Activated CD4-positive, alpha-beta T cell treated with anti-CD3 and anti-CD28 coated beads for 1 hour (primary cell): ENCODE results near the gene OR4D9.
A peak's percentile ranks its signal among the peaks of the same experiment; 100 is the strongest.

Experiments
- DNase-seq: peaks from one replicate; pipeline ENCODE4 v3.0.0-alpha.2; 2020

Gene OR4D9

GRCh38 chr11:59550842-59551658 is 39.7 kb downstream of the OR4D9 start:
- peak; percentile 69 for DNase-seq

DNA sequence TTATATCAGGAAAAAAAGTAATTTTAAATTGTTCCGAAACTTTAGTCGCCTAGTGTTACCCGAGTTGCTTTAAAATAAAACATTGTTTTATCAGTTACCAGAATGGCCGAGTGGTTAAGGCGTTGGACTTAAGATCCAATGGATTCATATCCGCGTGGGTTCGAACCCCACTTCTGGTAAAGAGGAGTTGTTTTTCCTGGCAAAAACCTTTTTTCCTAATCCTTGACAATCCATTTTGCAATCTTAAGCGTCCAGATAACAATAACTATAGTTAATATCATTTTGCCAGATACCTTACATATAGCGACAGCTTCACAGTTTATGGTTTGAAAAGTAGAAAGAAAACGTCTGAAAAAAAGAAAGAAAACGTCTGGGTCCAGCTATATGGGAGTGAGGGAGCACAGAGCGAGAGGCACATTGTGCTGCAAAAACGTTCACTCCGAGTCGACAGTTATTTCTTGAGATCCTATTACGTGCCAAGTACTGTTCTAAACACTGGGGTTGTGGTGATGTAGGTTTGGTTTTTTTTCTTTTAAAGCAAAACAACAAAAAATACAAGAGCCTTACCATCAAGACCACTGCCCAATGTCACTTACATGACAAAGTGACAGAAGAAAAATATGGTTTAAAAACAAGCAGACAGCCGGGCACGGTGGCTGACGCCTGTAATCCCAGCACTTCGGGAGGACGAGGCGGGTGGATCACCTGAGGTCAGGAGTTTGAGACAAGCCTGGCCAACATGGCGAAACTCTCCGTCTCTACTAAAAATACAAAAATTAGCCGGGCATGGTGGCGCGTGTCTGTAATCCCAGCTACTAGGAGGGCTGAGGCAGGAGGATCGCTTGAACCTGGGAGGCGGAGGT is 40.6 kb downstream of the OR4D9 start:
- no peak for DNase-seq

DNA sequence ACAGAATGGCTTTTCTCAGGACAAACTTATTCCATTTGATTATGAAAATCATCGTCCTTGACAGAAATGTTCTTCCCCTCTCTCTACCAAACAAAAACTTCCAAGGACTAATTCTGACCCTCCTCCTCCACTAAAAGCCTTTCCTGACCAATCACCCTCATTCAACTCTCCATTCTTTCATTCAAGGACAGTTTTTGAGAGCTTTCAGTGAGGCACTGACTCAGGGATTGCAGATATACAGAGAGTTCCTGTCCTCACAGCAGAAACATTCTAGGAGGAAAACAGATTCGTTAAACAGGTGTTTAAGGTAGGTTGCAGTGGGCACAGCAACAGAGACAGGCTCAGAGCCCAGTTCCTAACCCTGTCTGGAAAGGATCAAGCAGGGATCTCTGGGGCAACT is 41.5 kb downstream of the OR4D9 start:
- no peak for DNase-seq

DNA sequence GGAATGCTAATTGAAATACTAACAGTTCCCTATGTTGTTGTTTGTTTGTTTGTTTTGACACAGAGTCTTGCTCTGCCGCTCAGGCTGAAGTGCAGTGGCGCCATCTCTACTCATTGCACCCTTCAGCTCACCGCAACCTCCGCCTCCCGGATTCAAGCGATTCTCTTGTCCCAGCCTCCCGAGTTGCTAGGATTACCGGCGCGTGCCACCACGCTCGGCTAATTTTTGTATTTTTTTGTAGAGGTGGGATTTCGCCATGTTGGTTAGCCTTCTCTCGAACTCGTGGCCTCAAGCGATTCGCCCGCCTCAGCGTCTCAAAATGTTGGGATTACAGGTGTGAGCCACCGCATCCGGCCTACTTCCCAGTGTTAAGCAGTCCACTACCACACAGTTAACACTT is 42.0 kb downstream of the OR4D9 start:
- DNase-seq, result no peak

GRCh38 chr11:59555601-59556114 is 44.3 kb downstream of the OR4D9 start:
- no peak for DNase-seq

- peak; percentile 41 for DNase-seq
Measured at GRCh38 chr11:59556115-59556916, 45.0 kb downstream of the OR4D9 start.

DNA sequence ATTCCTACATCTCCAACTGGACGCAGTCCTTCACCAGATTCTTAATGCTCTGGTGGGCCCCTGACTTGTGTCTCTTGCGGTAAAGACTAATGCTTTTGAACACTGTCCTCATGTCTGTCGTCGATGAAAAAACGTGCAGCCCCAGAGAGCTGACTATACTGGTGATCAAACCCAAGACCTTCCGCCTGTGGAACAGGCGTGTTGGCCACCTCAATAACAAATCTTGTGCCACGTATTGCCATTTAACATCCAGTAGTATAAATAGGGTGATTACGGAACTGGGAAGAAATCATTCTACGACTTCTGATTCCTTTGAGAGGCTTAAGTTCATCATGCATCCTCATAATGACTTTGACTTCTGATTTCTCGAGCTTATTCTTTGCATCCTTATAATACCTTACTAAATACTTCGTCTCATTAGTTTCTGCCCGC is 45.6 kb downstream of the OR4D9 start:
- DNase-seq, result no peak

DNA sequence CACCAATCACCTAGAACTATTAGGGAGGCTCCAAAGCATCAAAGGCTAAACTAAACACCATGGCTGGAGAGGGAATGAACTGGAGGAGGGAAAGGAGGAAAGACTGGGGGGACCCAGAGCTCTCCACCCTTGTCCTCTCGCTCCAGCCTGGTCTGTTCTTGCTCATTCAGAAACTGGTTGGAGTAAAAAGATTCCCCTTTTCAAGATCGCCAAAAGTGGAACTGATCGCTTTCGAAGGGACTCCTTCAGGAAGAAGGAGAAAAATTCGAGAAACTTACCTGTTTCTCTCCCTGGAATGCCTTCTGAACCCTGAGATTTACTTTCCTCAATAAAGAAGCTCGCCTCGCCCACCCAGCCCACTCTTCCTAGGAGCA is 46.9 kb downstream of the OR4D9 start:
- DNase-seq, result no peak

GRCh38 chr11:59559886-59560285 is 48.5 kb downstream of the OR4D9 start:
- no peak for DNase-seq

GRCh38 chr11:59560290-59560701 is 49.0 kb downstream of the OR4D9 start:
- peak; percentile 60 for DNase-seq

- DNase-seq, result peak; percentile 71
Measured at GRCh38 chr11:59560702-59561473, 49.5 kb downstream of the OR4D9 start.

DNA sequence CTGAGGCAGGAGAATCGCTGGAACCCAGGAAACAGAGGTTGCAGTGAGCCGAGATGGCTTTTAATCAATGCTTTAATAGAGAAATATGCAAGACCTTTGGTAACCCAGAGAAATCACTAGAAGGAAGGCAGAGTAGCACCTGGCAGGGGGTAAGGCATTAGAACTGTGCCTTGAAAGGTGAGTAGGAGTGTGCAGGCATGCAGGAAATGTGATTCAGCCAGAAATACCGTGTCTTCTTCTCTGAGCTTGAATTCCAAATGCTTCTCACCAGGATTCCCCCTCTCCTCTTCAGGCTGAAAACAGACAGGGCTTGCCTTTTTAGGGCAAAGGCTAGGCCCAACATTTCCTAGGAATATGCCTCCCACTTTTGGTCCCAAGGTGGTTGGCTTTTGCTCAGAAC is 51.0 kb downstream of the OR4D9 start:
- no peak for DNase-seq
